Stimulated activated CD4-positive, alpha-beta T cell treated with anti-CD3 and anti-CD28 coated beads, Interleukin-15, amount 100 ng/mL, for 48 hours (primary cell): ENCODE measurements around the gene HTR7.

Experiments
- DNase-seq, 2 donors: peaks; one replicate each; pipeline ENCODE4 v3.0.0-alpha.2; 2020; ENCODE audit warnings: low read depth in 2 of 2

Gene HTR7

GRCh38 chr10:90804354-90804753, 53.5 kb downstream of the HTR7 start:
- DNase-seq, result no peak

- DNase-seq, result no peak
Observed at GRCh38 chr10:90801608-90802007, 56.2 kb downstream of the HTR7 start.

- no peak for DNase-seq
Observed at GRCh38 chr10:90800232-90800796, 57.5 kb downstream of the HTR7 start.

- no peak for DNase-seq
Observed at GRCh38 chr10:90799172-90799571, 58.7 kb downstream of the HTR7 start.

- DNase-seq, result no peak
Observed at GRCh38 chr10:90798482-90798881, 59.4 kb downstream of the HTR7 start.

- no peak for DNase-seq
Observed at GRCh38 chr10:90790422-90790821, 67.4 kb downstream of the HTR7 start.

- DNase-seq, result no peak
Observed at GRCh38 chr10:90788968-90789367, 68.9 kb downstream of the HTR7 start.

GRCh38 chr10:90788199-90788491, 69.7 kb downstream of the HTR7 start:
- no peak for DNase-seq

GRCh38 chr10:90787393-90788198, 70.2 kb downstream of the HTR7 start:
- no peak for DNase-seq

- no peak for DNase-seq
Observed at GRCh38 chr10:90785782-90786181, 72.1 kb downstream of the HTR7 start.

GRCh38 chr10:90784771-90785170, 73.1 kb downstream of the HTR7 start:
- no peak for DNase-seq

GRCh38 chr10:90780488-90780887, 77.4 kb downstream of the HTR7 start:
- DNase-seq, result no peak

GRCh38 chr10:90779548-90779947, 78.3 kb downstream of the HTR7 start:
- DNase-seq, result no peak

- DNase-seq, result no peak
Observed at GRCh38 chr10:90777621-90778020, 80.2 kb downstream of the HTR7 start.

GRCh38 chr10:90775351-90776028, 82.3 kb downstream of the HTR7 start:
- DNase-seq, result no peak

GRCh38 chr10:90769946-90770841, 87.6 kb downstream of the HTR7 start:
- DNase-seq, result no peak

GRCh38 chr10:90751107-90751997, 106.5 kb downstream of the HTR7 start:
- DNase-seq, result peak; percentile 4 to 25

- DNase-seq, result no peak
Observed at GRCh38 chr10:90746829-90747228, 111.0 kb downstream of the HTR7 start.

- DNase-seq, result no peak
Observed at GRCh38 chr10:90745565-90745964, 112.3 kb downstream of the HTR7 start.

GRCh38 chr10:90743291-90743690, 114.5 kb downstream of the HTR7 start:
- no peak for DNase-seq

- DNase-seq, result no peak
Observed at GRCh38 chr10:90741926-90742565, 115.8 kb downstream of the HTR7 start.
